Spleen (tissue), 11 donors: ENCODE results near the gene SLC17A1. TPM values are rescaled to one million over a fixed set of nuclear protein-coding genes. Genes with fewer than 3 reads are reported as not detected.

Experiments used
- DNase-seq: peaks from one replicate; pipeline ENCODE4 v3.0.0-alpha.2; 2020
- H3K27ac ChIP-seq, 8 donors: fragments of 200-600 bp; sonication (generic) in 7 of 8; 1 replicate in 4 of 8; 2 replicates in 4 of 8; pipeline versions ENCODE4 v1.5.0 to v1.8.0; 2016 to 2021; ENCODE audit warnings: inconsistent platforms in 4 of 8, mild to moderate bottlenecking in 4 of 8, moderate library complexity in 1 of 8
- H3K27me3 ChIP-seq, 7 donors: fragments of 200-600 bp; sonication (generic) in 6 of 7; replicated peaks in 1 of 7; 1 replicate in 4 of 7; 2 replicates in 3 of 7; pipeline versions ENCODE4 v1.5.0 to v1.8.0; 2016 to 2021; ENCODE audit warnings: inconsistent platforms in 3 of 7, mild to moderate bottlenecking in 1 of 7
- H3K36me3 ChIP-seq, 6 donors: fragments of 200-600 bp; sonication (generic) in 5 of 6; 1 replicate in 4 of 6; 2 replicates in 2 of 6; pipeline versions ENCODE4 v1.5.0 to v1.8.0; 2016 to 2021; ENCODE audit warnings: inconsistent platforms in 2 of 6
- H3K4me1 ChIP-seq, 6 donors: fragments of 200-600 bp; sonication (generic) in 5 of 6; 1 replicate in 3 of 6; 2 replicates in 3 of 6; pipeline versions ENCODE4 v1.5.0 to v1.8.0; 2016 to 2021; ENCODE audit warnings: inconsistent platforms in 3 of 6
- H3K4me3 ChIP-seq, 8 donors: fragments of 200-600 bp; sonication (generic) in 7 of 8; 1 replicate in 4 of 8; 2 replicates in 4 of 8; pipeline versions ENCODE4 v1.5.0 to v1.8.0; 2016 to 2021; ENCODE audit warnings: inconsistent platforms in 4 of 8, mild to moderate bottlenecking in 4 of 8, moderate library complexity in 2 of 8
- H3K9me3 ChIP-seq, 8 donors: fragments of 200-600 bp; sonication (generic) in 7 of 8; 1 replicate in 4 of 8; 2 replicates in 4 of 8; pipeline versions ENCODE4 v1.5.0 to v1.8.0; 2016 to 2021; ENCODE audit warnings: inconsistent platforms in 4 of 8
- CTCF ChIP-seq, 11 experiments: fragments of 200-600 bp in 7 of 11; fragments of 450-650 bp in 4 of 11; sonication (generic) in 4 of 11; IDR thresholded peaks in 8 of 11; conservative IDR thresholded peaks in 3 of 11; 1 replicate in 7 of 11; 2 replicates in 4 of 11; pipeline versions ENCODE4 v1.4.0 to v1.8.0; 2016 to 2021; ENCODE audit warnings: antibody characterized with exemption in 11 of 11, inconsistent platforms in 4 of 11, mild to moderate bottlenecking in 1 of 11
- POLR2A ChIP-seq, 3 donors: fragments of 450-650 bp; IDR thresholded peaks; one replicate each; pipeline ENCODE4 v1.5.1; 2017; ENCODE audit warnings: antibody characterized with exemption in 3 of 3, mild to moderate bottlenecking in 1 of 3
- POLR2AphosphoS5 ChIP-seq, 3 donors: sonication (generic); formaldehyde crosslinking; IDR thresholded peaks; one replicate each; pipeline ENCODE4 v1.5.1; 2017; ENCODE audit warnings: antibody characterized with exemption in 3 of 3
- WGBS, 5 donors: extraction: QIAGEN DNeasy Blood & Tissue Kit in 3 of 5; methylation state at CpG; one replicate each; pipeline versions ENCODE4 v1.1.5 to v1.1.7; 2013 to 2018; 5-methylcytosine and 5-hydroxymethylcytosine counted together
- intact Hi-C: fragments of 100-400 bp; cut with DNase I; formaldehyde crosslinking; loops from one replicate; pipeline ENCODE4 v1.15.0; 2023; ENCODE audit warnings: low total_unique reads
- polyA plus RNA-seq, 3 donors: library from polyadenylated mRNA; stranded (reverse); fragments of 200-250 nt; gene quantifications; one replicate each; pipeline ENCODE4 v1.2.1, GENCODE V29; 2013
- total RNA-seq, 7 donors: library from RNA; depleted of rRNA in 3 of 7; stranded (reverse); fragments of >200 nt in 3 of 7; fragmentation: NEBNext Ultra II Directional in 4 of 7; extraction: Animal tissue kit (Norgen Biotek cat#: 25700) in 4 of 7; gene quantifications; one replicate each; pipeline versions ENCODE4 v1.1.0 to v1.2.1, GENCODE V29; 2016 to 2021
- donor health status: healthy with polysubstance abuse.
- donor health status: DM: no; HTN: no; CAD: no; lungs with moderate emphysema.
- donor health status: DM: no; HTN: no; CAD: no.
- donor health status: Bipolar disorder and iron deficiency.
- donor health status: healthy.
- donor health status: DM: no; HTN: no; CAD: no.
- donor health status: DM: yes; HTN: yes; CAD: no.

The SLC17A1 gene
- total and polyA plus RNA-seq, 10 donors = not detected

GRCh38 chr6:25746968-25747367, 84.9 kb downstream of the SLC17A1 start:
- intact Hi-C loops = no loop called here
- DNase-seq = no peak
- no peak overlapping the region for H3K27ac ChIP-seq
- WGBS, 5 donors = 84 to 90% (median 88%) methylated on average over 1 of the region's 1 CpG
- TF ChIP-seq POLR2A (IDR thresholded peaks at IDR 0.05) (no peak), POLR2AphosphoS5 (IDR thresholded peaks at IDR 0.05) (no peak), CTCF (IDR thresholded peaks at IDR 0.05 in 8 of 11, conservative IDR thresholded peaks at IDR 0.05 in 3 of 11) (no peak)
- H3K27me3 ChIP-seq = no peaks in the 10 kb centered on the region
- no peak overlapping the region for H3K4me3 ChIP-seq
- H3K36me3 ChIP-seq = no peaks in the 10 kb centered on the region
- no peaks in the 10 kb centered on the region for H3K4me1 ChIP-seq
- H3K9me3 ChIP-seq = peaks cover 0 to 2% (median 0%) of the 10 kb centered on the region in 8 donors

GRCh38 chr6:25745836-25746235, 86.0 kb downstream of the SLC17A1 start:
- H3K36me3 ChIP-seq = no peaks in the 10 kb centered on the region
- H3K27me3 ChIP-seq = no peaks in the 10 kb centered on the region
- TF ChIP-seq POLR2A (IDR thresholded peaks at IDR 0.05) = no peak
- no peak for TF ChIP-seq CTCF (IDR thresholded peaks at IDR 0.05 in 8 of 11, conservative IDR thresholded peaks at IDR 0.05 in 3 of 11)
- no peak for TF ChIP-seq POLR2AphosphoS5 (IDR thresholded peaks at IDR 0.05)
- 85 to 90% (median 88%) methylated on average over 4 of the region's 4 CpGs for WGBS, 5 donors
- no peak for DNase-seq
- H3K4me3 ChIP-seq = no peak overlapping the region
- intact Hi-C loops = no loop called here
- no peaks in the 10 kb centered on the region for H3K4me1 ChIP-seq
- H3K27ac ChIP-seq = no peak overlapping the region
- H3K9me3 ChIP-seq = peaks cover 0 to 7% (median 0%) of the 10 kb centered on the region in 8 donors

GRCh38 chr6:25743868-25744267, 88.0 kb downstream of the SLC17A1 start:
- no peaks in the 10 kb centered on the region for H3K36me3 ChIP-seq
- no peaks in the 10 kb centered on the region for H3K27me3 ChIP-seq
- intact Hi-C loops = no loop called here
- no peak overlapping the region for H3K4me3 ChIP-seq
- DNase-seq = no peak
- H3K4me1 ChIP-seq = no peaks in the 10 kb centered on the region
- TF ChIP-seq POLR2A (IDR thresholded peaks at IDR 0.05) (no peak), POLR2AphosphoS5 (IDR thresholded peaks at IDR 0.05) (no peak), CTCF (IDR thresholded peaks at IDR 0.05 in 8 of 11, conservative IDR thresholded peaks at IDR 0.05 in 3 of 11) (no peak)
- peaks cover 0 to 7% (median 0%) of the 10 kb centered on the region in 8 donors for H3K9me3 ChIP-seq
- H3K27ac ChIP-seq = no peak overlapping the region

GRCh38 chr6:25735261-25735660, 96.6 kb downstream of the SLC17A1 start:
- DNase-seq = no peak
- Histone ChIP-seq H3K9me3 (peaks cover 0 to 22% (median 12%) of the 10 kb centered on the region in 8 donors), H3K4me1 (no peaks in the 10 kb centered on the region), H3K36me3 (no peaks in the 10 kb centered on the region), H3K27me3 (peaks cover 0 to 41% (median 14%) of the 10 kb centered on the region in 7 donors), H3K4me3 (no peak overlapping the region), H3K27ac (no peak overlapping the region)
- no peak for TF ChIP-seq CTCF (IDR thresholded peaks at IDR 0.05 in 8 of 11, conservative IDR thresholded peaks at IDR 0.05 in 3 of 11)
- no peak for TF ChIP-seq POLR2A (IDR thresholded peaks at IDR 0.05)
- no peak for TF ChIP-seq POLR2AphosphoS5 (IDR thresholded peaks at IDR 0.05)
- intact Hi-C loops = no loop called here

Other genes with a start within 250 kb of the SLC17A1 start
- gene SCGN, start 179.8 kb downstream of the SLC17A1 start, total RNA-seq = not detected
- gene SCGN, start 179.8 kb downstream of the SLC17A1 start, polyA plus RNA-seq = not detected
- gene SLC17A4, start 77.3 kb downstream of the SLC17A1 start, total RNA-seq = not detected
- not detected for gene SLC17A4, start 77.3 kb downstream of the SLC17A1 start, polyA plus RNA-seq
- not detected for gene SLC17A3, start 42.2 kb upstream of the SLC17A1 start, total RNA-seq
- under 1 TPM in 1 of 3 donors, not detected in 2; 0.11 TPM for gene SLC17A3, start 42.2 kb upstream of the SLC17A1 start, polyA plus RNA-seq
- gene SLC17A2, start 98.6 kb upstream of the SLC17A1 start, total RNA-seq = not detected
- gene SLC17A2, start 98.6 kb upstream of the SLC17A1 start, polyA plus RNA-seq = not detected
- gene TRIM38, start 130.8 kb upstream of the SLC17A1 start, total RNA-seq = 10 to 100 TPM; 25.7 to 34.4 (median 30.3) TPM
- gene TRIM38, start 130.8 kb upstream of the SLC17A1 start, polyA plus RNA-seq = 10 to 100 TPM in 1 of 3 donors, 1 to 10 TPM in 2; 8.0 to 14.4 (median 9.6) TPM